GM12878 (cell line): ENCODE results near the gene MALRD1. TPM values are rescaled to one million over a fixed set of nuclear protein-coding genes. Genes with fewer than 3 reads are reported as not detected.

Experiments
- ATAC-seq: fragments of 200-7000 bp; cut with Tn5 transposase; 3 replicates; pipeline ENCODE4 v1.9.1; 2020; ENCODE audit warnings: mild to moderate bottlenecking, moderate library complexity
- BruUV-seq: library from RNA; stranded (reverse); fragments of 400-500 nt; replicated peaks from 2 replicates; lab custom pipeline; 2021; lab: Mats Ljungman, UMichigan
- CTCF ChIA-PET: fragments of 300-600 bp; sonication (Branson Sonifier 250); formaldehyde crosslinking; extraction: SDS; loops from one replicate; lab custom pipeline; 2021; ENCODE audit warnings: inconsistent platforms; lab: Yijun Ruan, JAX
- POLR2A ChIA-PET: fragments of 350-600 bp; formaldehyde crosslinking; extraction: SDS; loops from one replicate; lab custom pipeline; 2021; ENCODE audit warnings: inconsistent platforms; lab: Charles Lee
- RAD21 ChIA-PET: fragments of 300-600 bp; sonication (Branson Sonifier 250); formaldehyde crosslinking; loops from one replicate; lab custom pipeline; 2023; ENCODE audit warnings: antibody characterized with exemption; ENCODE audit not compliant: unreplicated experiment; lab: Charles Lee
- SMC1A ChIA-PET: fragments of 300-600 bp; sonication (Branson Sonifier 250); formaldehyde crosslinking; loops from one replicate; lab custom pipeline; 2023; ENCODE audit not compliant: unreplicated experiment, uncharacterized antibody; lab: Charles Lee
- DNase-seq: peaks from one replicate; pipeline ENCODE4 v3.0.0-alpha.2; 2011; ENCODE audit warnings: low read depth, low spot score
- FAIRE-seq: peaks from 3 replicates; lab custom pipeline; 2011; peaks lifted over from hg19 to GRCh38; lab: Jason Lieb, UNC
- H2AFZ ChIP-seq: 2 replicates; pipeline ENCODE4 v1.6.0; 2011; ENCODE audit warnings: low read depth, low read length, control low read depth; ENCODE audit not compliant: control insufficient read depth
- H3K27ac ChIP-seq: 2 replicates; pipeline ENCODE4 v1.5.1; 2011; ENCODE audit warnings: control low read depth; ENCODE audit not compliant: control insufficient read depth, insufficient read depth
- H3K27me3 ChIP-seq, 2 experiments: replicated peaks in 1 of 2; 2 replicates each; pipeline versions ENCODE4 v1.6.0 to v1.6.1; 2011; ENCODE audit warnings: low read length in 1 of 2; ENCODE audit not compliant: control insufficient read depth in 2 of 2, insufficient read depth in 2 of 2
- H3K36me3 ChIP-seq, 2 experiments: 2 replicates each; pipeline ENCODE4 v1.5.1; 2011; ENCODE audit warnings: low read length in 1 of 2; ENCODE audit not compliant: control insufficient read depth in 2 of 2, insufficient read depth in 2 of 2
- H3K4me1 ChIP-seq: 2 replicates; pipeline ENCODE4 v1.6.1; 2011; ENCODE audit warnings: mild to moderate bottlenecking, low read length, moderate library complexity, mixed read lengths; ENCODE audit not compliant: control insufficient read depth, insufficient read depth
- H3K4me2 ChIP-seq: 2 replicates; pipeline ENCODE4 v1.6.0; 2011; ENCODE audit warnings: control low read depth; ENCODE audit not compliant: control insufficient read depth, insufficient read depth
- H3K4me3 ChIP-seq: fragments of 200-600 bp; sonication (generic); 2 replicates; pipeline ENCODE4 v1.5.1; 2016
- H3K79me2 ChIP-seq: 2 replicates; pipeline ENCODE4 v1.6.0; 2011; ENCODE audit warnings: low read length; ENCODE audit not compliant: control insufficient read depth, insufficient read depth
- H3K9ac ChIP-seq: 2 replicates; pipeline ENCODE4 v1.8.0; 2011; ENCODE audit warnings: low read length, control low read depth, mixed read lengths; ENCODE audit not compliant: control insufficient read depth, insufficient read depth
- H3K9me3 ChIP-seq: replicated peaks from 3 replicates; pipeline ENCODE4 v1.5.1; 2011; ENCODE audit warnings: mild to moderate bottlenecking, low read length; ENCODE audit not compliant: control insufficient read depth, insufficient read depth
- H4K20me1 ChIP-seq: 2 replicates; pipeline ENCODE4 v1.6.0; 2011; ENCODE audit not compliant: control insufficient read depth, insufficient read depth
- ATF2 ChIP-seq: IDR thresholded peaks from 2 replicates; pipeline ENCODE4 v1.6.1; 2012; ENCODE audit warnings: low read length, inconsistent platforms
- CBFB ChIP-seq: IDR thresholded peaks from 2 replicates; pipeline ENCODE4 v1.6.1; 2016; ENCODE audit warnings: antibody characterized with exemption, low read depth
- E2F8 ChIP-seq: fragments of 450-650 bp; IDR thresholded peaks from 2 replicates; pipeline ENCODE4 v1.6.1; 2018; ENCODE audit warnings: mild to moderate bottlenecking, low read depth, moderate library complexity; ENCODE audit not compliant: partially characterized antibody
- KDM1A ChIP-seq: fragments of 200-600 bp; sonication (generic); IDR thresholded peaks from 2 replicates; pipeline ENCODE4 v1.6.1; 2016; ENCODE audit warnings: borderline replicate concordance
- MXI1 ChIP-seq: fragments of 150-350 bp; IDR thresholded peaks from 2 replicates; pipeline ENCODE4 v1.6.1; 2011; ENCODE audit warnings: low read depth, mild to moderate bottlenecking, inconsistent platforms, low read length, improper control_type of control experiment
- MYC ChIP-seq: IDR thresholded peaks from 2 replicates; pipeline ENCODE4 v1.6.1; 2011; ENCODE audit warnings: mild to moderate bottlenecking, low read length, moderate library complexity, inconsistent platforms; ENCODE audit not compliant: insufficient read depth, insufficient replicate concordance, insufficient read length, severe bottlenecking
- POU2F2 ChIP-seq: IDR thresholded peaks from 3 replicates; pipeline ENCODE4 v1.6.1; 2011; ENCODE audit warnings: low read depth, mild to moderate bottlenecking, low read length, borderline replicate concordance
- RBBP5 ChIP-seq: fragments of 200-600 bp; sonication (generic); conservative IDR thresholded peaks from 2 replicates; pipeline ENCODE4 v1.6.1; 2016
- RELA ChIP-seq: fragments of 450-650 bp; IDR thresholded peaks from 2 replicates; pipeline ENCODE4 v1.8.0; 2014; ENCODE audit warnings: borderline replicate concordance; ENCODE audit not compliant: partially characterized antibody
- RELB ChIP-seq: fragments of 450-650 bp; IDR thresholded peaks from 2 replicates; pipeline ENCODE4 v1.6.1; 2017; ENCODE audit warnings: low read depth, mild to moderate bottlenecking, moderate library complexity
- SIN3A ChIP-seq: IDR thresholded peaks from 2 replicates; pipeline ENCODE4 v1.6.1; 2012; ENCODE audit warnings: low read depth, low read length, improper control_type of control experiment
- TCF3 ChIP-seq: IDR thresholded peaks from 2 replicates; pipeline ENCODE4 v1.6.1; 2012; ENCODE audit warnings: low read depth, mild to moderate bottlenecking, low read length, borderline replicate concordance; ENCODE audit not compliant: insufficient read depth
- YY1 ChIP-seq: IDR thresholded peaks from 2 replicates; pipeline ENCODE4 v1.6.1; 2011; ENCODE audit warnings: low read depth, mild to moderate bottlenecking, low read length
- ZBTB33 ChIP-seq: fragments of 450-650 bp; IDR thresholded peaks from 2 replicates; pipeline ENCODE4 v1.6.1; 2017; ENCODE audit warnings: mild to moderate bottlenecking
- ZNF384 ChIP-seq: IDR thresholded peaks from 2 replicates; pipeline ENCODE4 v1.6.1; 2012; ENCODE audit warnings: low read depth, mild to moderate bottlenecking, low read length, improper control_type of control experiment, borderline replicate concordance
- WGBS: methylation state at CpG from one replicate; pipeline ENCODE4 v1.1.6; 2016; ENCODE audit warnings: low lambda C conversion rate; ENCODE audit not compliant: insufficient replicate concordance, insufficient coverage; ENCODE audit errors: missing lambda C conversion rate; 5-methylcytosine and 5-hydroxymethylcytosine counted together
- in situ Hi-C: fragments of 300-500 bp; cut with MboI; formaldehyde crosslinking; loops from 9 replicates; pipeline ENCODE4 v1.14.3; 2018; ENCODE audit warnings: mixed read lengths
- intact Hi-C: fragments of 100-400 bp; cut with micrococcal nuclease; formaldehyde crosslinking; loops from one replicate; pipeline ENCODE4 v1.14.2; 2022; ENCODE audit not compliant: unreplicated experiment
- polyA plus RNA-seq, 11 experiments: library from polyadenylated mRNA; depleted of rRNA in 4 of 11; unstranded in 6 of 11; stranded (reverse) in 5 of 11; fragments of >200 nt; fragmentation: Nextera tagmentation in 4 of 11; fragmentation: Illumina TruSeq in 1 of 11; extraction: Ambion mirVana in 4 of 11; extraction: Trizol in 1 of 11; gene quantifications; 1 replicate in 1 of 11; 2 replicates in 10 of 11; pipeline versions ENCODE4 v1.2.1 to v1.2.3, GENCODE V29; 2011 to 2016; ENCODE audit warnings: inconsistent platforms in 2 of 11, missing spikeins in 2 of 11, low read depth in 1 of 11
- total RNA-seq, 4 experiments: library from RNA; depleted of rRNA in 3 of 4; stranded (reverse); fragments of >200 nt in 3 of 4; fragmentation: Illumina TruSeq in 1 of 4; extraction: Trizol in 1 of 4; gene quantifications; 2 replicates each; pipeline versions ENCODE4 v1.2.1 to v1.2.3, GENCODE V29; 2013 to 2021

The MALRD1 gene
- total and polyA plus RNA-seq, 10 of the 15 experiments (the other 5 are each of a cell fraction or from before 2014, with no cell fraction given) = 0.12 to 6.6 (median 0.26) TPM; not detected in 2

- DNase-seq (no peak), ATAC-seq (no peak), FAIRE-seq (no peak)
- ChIA-PET CTCF (interaction anchor here (0.5 to 2.1 kb wide), 5 partner anchors 10 to 290 kb away, joined by 3 to 8 read pairs (median 3); no protein-coding TSS in a partner anchor), POLR2A (interaction anchor here (0.6 to 2.6 kb wide), 5 partner anchors 10 to 937 kb away, joined by 3 to 8 read pairs (median 3); no protein-coding TSS in a partner anchor), RAD21 (interaction anchor here (1.0 to 3.9 kb wide), 12 partner anchors 9 to 61 kb away, joined by 3 to 26 read pairs (median 4); no protein-coding TSS in a partner anchor), SMC1A (interaction anchor here (0.6 to 3.3 kb wide), 18 partner anchors 9 to 1678 kb away, joined by 3 to 12 read pairs (median 4); no protein-coding TSS in a partner anchor)
- no peak overlapping the region for H3K4me2 ChIP-seq
- H2AFZ ChIP-seq = no peak overlapping the region
- no peak overlapping the region for H3K9ac ChIP-seq
- intact Hi-C loops (no loop called here), in situ Hi-C loops (no loop called here)
- no peak overlapping the region for H3K27ac ChIP-seq
- H3K4me1 ChIP-seq = no peaks in the 10 kb centered on the region
- no peaks in the 10 kb centered on the region for H3K79me2 ChIP-seq
- H3K27me3 ChIP-seq = no peaks in the 10 kb centered on the region
- H4K20me1 ChIP-seq = no peaks in the 10 kb centered on the region
- BruUV-seq = no TSS peak
- H3K4me3 ChIP-seq = no peak overlapping the region
- no peaks in the 10 kb centered on the region for H3K9me3 ChIP-seq
- WGBS = 12% methylated on average over 5 of the region's 5 CpGs
- no peaks in the 10 kb centered on the region for H3K36me3 ChIP-seq
- no peak for TF ChIP-seq POU2F2
- no peak for TF ChIP-seq KDM1A
- TF ChIP-seq TCF3 = no peak
- TF ChIP-seq E2F8 = no peak
- TF ChIP-seq SIN3A = no peak
- TF ChIP-seq RELA = no peak
- TF ChIP-seq CBFB = no peak
- no peak for TF ChIP-seq ZNF384
- no peak for TF ChIP-seq RELB
- TF ChIP-seq ZBTB33 = no peak
- TF ChIP-seq ATF2 = no peak
- TF ChIP-seq YY1 = no peak
- TF ChIP-seq MXI1 = no peak
- TF ChIP-seq MYC = no peak
- no peak for TF ChIP-seq RBBP5
These were observed 155.8 kb downstream of the MALRD1 start for GRCh38 chr10:19204246-19204917.
